Hematopoietic multipotent progenitor cell treated with erythropoietin and hydrocortisone succinate and interleukin-3 and kit ligand, for 6 days (in vitro differentiated cells): ENCODE data around the gene KPNB1.

ENCODE experiments used
- DNase-seq: peaks from one replicate; pipeline ENCODE4 v3.0.0-alpha.2; 2015

KPNB1 gene

DNA sequence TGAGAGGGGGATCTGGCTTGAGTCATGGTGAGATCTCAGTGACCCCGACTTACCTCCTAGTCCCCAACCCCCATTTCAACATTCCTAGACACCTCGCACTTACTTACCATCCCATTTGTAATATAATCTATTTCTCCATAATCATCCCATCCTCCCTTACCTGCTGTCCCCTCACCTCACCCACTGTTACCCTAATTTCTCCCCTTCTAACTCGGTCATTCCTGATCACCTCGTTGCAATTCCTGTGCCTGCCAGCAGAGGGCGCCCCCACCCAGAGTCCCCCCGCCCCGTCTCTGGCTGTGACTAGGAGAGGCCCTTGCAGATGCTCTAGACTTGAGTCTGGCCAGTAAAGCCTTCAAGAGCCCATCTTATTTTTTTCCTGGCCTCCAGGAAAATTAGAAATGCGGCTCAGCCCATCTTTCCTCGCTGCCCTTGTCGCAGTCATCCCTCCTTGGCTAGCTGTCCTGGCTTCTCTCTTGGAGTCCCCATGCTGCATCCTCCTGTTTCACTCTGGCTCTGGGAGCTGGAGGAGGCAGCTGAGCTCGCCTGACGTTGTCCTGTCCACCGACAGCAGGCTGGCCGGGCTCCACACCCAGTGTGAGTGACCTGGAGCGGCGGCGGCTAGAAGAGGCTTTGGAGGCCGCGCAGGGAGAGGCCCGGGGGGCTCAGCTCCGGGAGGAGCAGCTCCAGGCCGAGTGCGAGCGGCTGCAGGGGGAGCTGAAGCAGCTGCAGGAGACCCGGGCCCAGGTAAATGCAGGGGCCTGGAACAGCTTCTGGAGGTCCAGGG lies 49.2 kb downstream of the KPNB1 start:
- DNase-seq = peak; percentile 76

GRCh38 chr17:47699536-47699840 lies 49.8 kb downstream of the KPNB1 start:
- DNase-seq = no peak

- no peak for DNase-seq
Observed at GRCh38 chr17:47700471-47701449, 51.0 kb downstream of the KPNB1 start.

DNA sequence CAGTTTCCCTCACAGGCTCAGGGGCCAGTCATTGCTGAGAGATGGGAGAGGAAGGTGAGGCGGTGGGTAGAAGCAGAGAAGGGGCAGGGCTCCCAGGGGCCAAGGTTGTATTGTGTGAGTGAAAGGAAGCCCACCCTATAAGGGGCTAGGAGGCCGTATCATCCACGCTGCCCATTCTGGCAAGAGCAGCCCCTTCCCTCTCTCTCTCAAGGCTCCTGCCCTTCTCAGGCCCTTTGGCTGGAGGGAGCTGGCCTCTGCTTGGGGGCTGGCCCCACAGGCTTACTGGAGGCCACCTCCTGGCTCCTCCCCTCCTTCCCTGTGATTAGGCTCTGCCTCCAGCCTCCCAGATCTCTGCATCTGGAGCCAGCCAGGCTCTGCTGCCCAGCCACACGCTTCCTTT lies 51.9 kb downstream of the KPNB1 start:
- no peak for DNase-seq

GRCh38 chr17:47702391-47702995 lies 52.8 kb downstream of the KPNB1 start:
- DNase-seq = no peak

DNA sequence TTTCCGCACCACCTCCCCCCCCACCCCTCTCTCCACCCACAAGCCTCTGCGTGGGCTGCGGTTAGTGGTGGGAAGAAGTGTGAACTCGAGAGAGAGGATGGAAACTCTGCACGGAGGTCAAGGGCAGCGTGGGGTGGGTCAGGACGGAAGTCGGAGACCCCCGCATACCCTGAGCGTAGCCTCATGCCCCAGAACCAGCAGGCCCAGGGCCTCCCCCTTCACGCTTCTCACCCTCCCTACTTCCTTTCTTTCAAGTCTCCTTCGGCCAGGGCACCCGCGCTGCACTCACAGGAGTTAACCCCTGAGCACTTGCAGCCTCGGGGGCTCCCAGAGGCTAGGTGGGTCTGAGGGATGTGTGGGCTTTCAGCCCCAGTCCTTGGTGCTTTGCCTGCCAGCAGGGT lies 53.5 kb downstream of the KPNB1 start:
- DNase-seq = peak; percentile 31

DNA sequence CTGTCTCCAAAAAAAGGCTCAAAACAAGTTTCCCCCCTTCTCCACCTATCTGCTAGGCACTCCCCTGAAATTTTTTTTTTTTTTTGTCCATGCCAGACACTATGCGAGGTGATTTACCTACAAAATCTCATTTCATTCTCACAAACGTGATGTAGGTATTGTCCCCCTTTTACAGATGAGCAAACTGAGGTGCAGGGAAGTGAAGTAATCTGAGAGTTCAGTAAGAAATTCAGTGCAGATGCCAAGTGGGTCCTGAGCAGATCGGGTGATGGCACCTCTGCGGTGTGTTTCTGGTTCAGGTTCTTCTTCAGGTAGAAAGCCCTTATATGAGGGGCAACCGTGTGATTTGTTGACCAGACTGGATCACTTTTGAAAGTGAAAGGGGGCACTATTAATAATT lies 54.0 kb downstream of the KPNB1 start:
- no peak for DNase-seq

DNA sequence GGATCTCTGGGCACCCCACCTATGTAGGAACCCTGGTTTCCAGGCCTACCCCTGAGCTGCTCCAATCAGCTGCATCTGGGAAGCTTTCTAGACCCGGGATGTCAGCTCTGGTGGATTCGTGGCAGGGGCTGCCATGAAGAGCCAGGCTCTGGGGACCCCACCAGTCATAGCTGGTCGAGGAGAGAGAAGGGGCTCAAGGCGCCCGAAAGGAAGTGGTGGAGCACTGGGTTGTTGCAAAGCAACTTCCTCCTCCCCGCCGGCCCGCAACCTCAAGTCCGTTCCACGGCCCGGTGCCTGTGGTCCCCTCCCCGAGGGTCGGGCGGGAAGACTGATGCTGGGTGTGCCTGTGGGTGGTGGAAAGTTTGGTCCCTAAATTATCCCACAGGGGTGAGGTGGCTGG lies 54.4 kb downstream of the KPNB1 start:
- DNase-seq = peak; percentile 39

DNA sequence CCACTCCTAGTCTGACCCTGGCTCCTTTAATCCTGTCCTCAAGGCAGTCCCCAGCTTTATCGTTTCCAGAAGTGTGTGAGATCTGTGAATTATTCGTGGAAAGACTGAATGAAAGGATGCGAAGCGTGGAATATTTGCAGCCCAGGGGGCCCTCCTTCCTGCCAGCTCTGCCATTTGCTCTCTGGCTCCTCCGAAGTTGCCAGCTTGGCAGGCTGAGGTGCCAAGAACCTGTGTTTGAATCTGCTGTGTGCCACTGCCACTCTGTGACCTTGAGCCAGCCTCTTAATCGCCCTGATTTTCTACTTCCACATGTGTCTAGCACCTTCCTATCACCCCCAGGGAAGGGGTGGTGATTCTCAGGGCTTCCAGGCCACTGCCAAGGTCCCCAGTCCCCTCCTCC lies 55.0 kb downstream of the KPNB1 start:
- DNase-seq = no peak

GRCh38 chr17:47705536-47706530 lies 56.1 kb downstream of the KPNB1 start:
- DNase-seq = no peak

- no peak for DNase-seq
Observed at GRCh38 chr17:47707056-47707804, 57.5 kb downstream of the KPNB1 start.

DNA sequence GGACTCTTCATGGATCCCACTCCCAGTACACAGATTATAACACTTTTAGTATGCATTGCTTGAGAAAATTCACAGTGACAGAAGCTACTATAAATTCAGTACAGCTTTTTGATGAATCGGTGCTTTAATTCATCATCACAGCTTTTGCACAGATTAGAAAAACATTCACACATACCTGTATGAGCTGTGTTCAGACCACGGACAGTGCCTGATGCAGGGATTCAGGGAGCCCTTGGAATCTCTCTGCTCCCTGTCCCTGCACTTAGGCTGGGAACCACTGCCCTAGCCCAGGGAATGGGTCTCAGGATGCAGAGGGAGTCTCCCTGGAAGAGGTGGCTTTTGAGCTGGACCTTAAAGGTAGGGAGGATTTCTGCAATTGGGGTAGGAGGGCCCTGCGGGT lies 58.2 kb downstream of the KPNB1 start:
- DNase-seq = no peak

DNA sequence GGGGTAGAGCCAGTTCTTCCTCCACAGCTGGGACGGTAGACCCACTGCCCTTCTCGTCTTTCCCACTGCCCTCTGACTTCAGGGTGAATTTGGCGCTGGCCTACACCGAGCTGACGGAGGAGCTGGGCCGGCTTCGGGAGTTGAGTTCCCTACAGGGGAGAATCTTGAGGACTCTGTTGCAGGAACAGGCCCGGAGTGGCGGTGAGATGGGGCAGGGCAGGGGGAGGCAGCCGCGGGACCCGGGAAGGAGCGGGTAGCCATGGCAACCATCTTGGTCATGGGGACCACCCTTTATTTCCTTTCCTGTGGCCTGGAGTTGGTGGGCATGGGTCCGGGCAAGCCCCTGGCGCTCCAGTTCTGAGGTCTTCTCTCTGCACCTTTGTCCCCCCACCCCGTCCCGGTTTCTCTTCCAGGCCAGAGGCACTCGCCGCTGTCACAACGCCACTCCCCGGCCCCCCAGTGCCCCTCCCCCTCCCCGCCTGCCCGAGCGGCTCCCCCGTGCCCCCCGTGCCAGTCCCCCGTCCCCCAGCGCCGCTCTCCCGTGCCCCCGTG lies 58.7 kb downstream of the KPNB1 start:
- DNase-seq = no peak

DNA sequence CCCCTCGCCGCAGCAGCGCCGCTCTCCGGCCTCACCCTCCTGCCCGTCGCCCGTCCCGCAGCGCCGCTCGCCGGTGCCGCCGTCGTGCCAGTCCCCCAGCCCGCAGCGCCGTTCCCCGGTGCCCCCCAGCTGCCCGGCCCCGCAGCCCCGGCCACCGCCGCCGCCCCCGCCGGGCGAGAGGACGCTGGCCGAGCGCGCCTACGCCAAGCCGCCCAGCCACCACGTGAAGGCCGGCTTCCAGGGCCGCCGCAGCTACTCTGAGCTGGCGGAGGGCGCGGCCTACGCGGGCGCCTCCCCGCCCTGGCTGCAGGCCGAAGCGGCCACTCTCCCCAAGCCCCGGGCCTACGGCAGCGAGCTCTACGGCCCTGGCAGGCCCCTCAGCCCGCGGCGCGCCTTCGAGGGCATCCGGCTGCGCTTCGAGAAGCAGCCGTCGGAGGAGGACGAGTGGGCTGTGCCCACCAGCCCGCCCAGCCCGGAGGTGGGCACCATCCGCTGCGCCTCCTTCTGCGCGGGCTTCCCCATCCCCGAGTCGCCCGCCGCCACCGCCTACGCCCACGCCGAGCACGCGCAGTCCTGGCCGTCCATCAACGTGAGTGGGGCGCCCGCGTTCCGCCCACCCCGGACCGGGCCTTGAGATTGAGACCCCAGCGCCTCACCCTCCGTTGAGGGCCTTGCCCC lies 59.3 kb downstream of the KPNB1 start:
- DNase-seq = no peak

- no peak for DNase-seq
Observed at GRCh38 chr17:47709594-47709993, 59.9 kb downstream of the KPNB1 start.

GRCh38 chr17:47711366-47712099 lies 61.8 kb downstream of the KPNB1 start:
- no peak for DNase-seq

DNA sequence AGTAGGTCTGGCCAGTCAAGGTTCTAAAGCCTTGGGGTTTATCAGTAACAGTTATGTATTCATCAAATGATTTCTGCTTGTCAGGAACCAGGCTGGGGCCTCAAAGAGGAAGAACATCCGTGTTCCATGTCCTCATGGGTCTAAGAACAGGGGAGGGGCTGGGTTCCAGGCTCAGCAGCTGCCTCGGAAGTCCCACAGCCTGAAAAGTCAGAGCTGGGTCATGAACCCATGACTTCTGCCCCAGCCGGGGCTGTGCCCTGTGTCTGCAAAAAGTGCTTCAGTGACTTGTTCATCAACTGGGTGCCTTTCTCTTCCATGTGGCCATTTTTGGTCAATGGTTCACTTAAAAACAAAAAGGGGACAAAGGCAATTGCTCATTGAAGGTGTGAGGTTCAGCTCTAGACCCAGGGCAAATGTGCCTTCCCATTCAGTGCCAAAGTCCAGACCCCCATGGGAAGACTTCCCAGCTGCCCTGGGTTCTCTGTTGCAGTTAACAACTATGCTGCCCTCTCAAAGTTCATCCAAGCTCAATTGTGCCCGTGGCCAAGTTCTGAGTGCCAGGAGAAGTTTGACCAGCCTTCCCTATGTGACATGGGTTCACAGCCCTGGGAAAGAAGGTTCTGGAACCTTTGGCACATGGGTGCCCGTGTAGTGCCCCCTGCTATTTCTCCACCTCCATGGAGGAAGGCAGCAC lies 62.8 kb downstream of the KPNB1 start:
- DNase-seq = no peak

DNA sequence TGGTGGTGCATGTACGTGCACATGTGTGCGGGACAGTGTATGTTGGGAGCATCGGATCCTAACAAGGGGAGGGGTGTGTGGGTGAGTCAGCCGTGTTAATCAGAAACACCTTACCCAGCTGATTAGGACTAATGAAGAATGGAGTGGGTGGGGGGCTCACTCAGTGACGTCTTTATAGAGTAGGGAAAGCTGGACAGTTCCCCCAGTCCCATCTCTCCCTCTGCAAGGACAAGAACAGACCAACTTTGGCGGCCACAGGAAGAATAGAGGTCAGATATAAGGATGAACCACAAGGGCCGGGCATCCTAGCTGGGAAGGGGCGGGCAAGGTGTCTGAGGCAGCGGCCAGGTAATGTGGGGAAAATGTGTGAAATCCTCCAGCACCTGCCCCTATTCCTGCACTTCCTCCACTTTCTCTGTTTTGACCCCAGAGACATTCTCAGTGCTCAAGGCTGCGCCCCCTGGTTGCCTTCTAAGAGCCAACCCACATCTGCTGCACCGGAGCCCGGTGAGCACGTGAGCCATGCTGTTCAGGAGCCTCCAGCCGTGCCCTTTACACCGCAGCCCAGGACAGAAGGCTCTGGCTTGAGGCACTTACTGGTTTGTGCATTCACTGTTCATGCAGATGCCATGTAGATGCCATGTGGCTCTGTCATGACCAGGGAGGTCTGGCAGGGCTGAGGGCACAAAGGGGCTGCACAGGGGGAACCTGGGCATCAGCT lies 64.4 kb downstream of the KPNB1 start:
- no peak for DNase-seq
